WTC11 (cell line): ENCODE measurements around the gene CADM2.

ENCODE experiments used
- ATF2 ChIP-seq: sonication (generic); formaldehyde crosslinking; IDR thresholded peaks from 2 replicates; pipeline ENCODE4 v1.8.1; 2022; ENCODE audit warnings: low read depth, missing genetic modification reagents, borderline replicate concordance
- GABPB1 ChIP-seq: sonication (generic); formaldehyde crosslinking; IDR thresholded peaks from 2 replicates; pipeline ENCODE4 v1.8.1; 2023; ENCODE audit warnings: mild to moderate bottlenecking, missing genetic modification reagents
- MAX ChIP-seq: sonication (generic); formaldehyde crosslinking; IDR thresholded peaks from 2 replicates; pipeline ENCODE4 v1.8.0; 2022; ENCODE audit warnings: mild to moderate bottlenecking, missing genetic modification reagents

GRCh38 chr3:85554153-85554552, 595.4 kb downstream of the CADM2 start:
- TF ChIP-seq GABPB1 (CRISPR knock-in tag), result no peak
- TF ChIP-seq ATF2 (CRISPR knock-in tag), result no peak
- TF ChIP-seq MAX (CRISPR knock-in tag), result no peak
